ENCODE measurements around the gene BZW2. TPM values are rescaled to one million over a fixed set of nuclear protein-coding genes. Genes with fewer than 3 reads are reported as not detected.

BZW2 gene
- total RNA-seq, 4 donors from 2014 or later, result 16.1 to 135 (median 70.9) TPM

GRCh38 chr7:16741676-16742075 is 95.7 kb downstream of the BZW2 start:
- in situ Hi-C loops (cut with MboI; ENCODE audit: low pct_ligation_motif_present in 1 of 4, low pct_unique_long_range_greater_than_20kb in 1 of 4, low sequenced_read_pairs in 3 of 4), result no loop called here
- 86 to 92% methylated on average over 1 of the region's 1 CpG for WGBS, 2 donors (ENCODE audit: low coverage in 1 of 2)
- H3K27ac ChIP-seq, result no peak overlapping the region

DNA sequence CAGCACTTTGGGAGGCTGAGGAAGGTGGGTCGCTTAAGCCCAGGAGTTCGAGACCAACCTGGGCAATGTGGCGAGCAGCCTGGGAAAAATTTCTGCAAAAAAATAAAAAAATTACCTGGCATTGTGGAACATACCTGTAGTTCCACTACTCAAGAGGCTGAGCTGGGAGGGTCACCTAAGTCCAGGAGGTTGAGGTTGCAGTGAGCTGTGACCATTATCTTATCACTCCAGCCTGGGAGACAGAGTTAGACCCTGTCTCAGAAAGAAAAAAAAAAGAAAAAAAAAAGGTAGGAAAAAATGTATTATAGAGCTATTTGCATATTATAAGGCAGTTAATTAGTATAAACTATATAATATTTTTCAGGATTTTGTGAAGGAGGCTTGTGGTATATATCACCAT is 96.6 kb downstream of the BZW2 start:
- H3K36me3 ChIP-seq, result no peaks in the 10 kb centered on the region
- in situ Hi-C loops (cut with MboI; ENCODE audit: low pct_ligation_motif_present in 1 of 4, low pct_unique_long_range_greater_than_20kb in 1 of 4, low sequenced_read_pairs in 3 of 4) (no loop called here), intact Hi-C loops (cut with DNase I; ENCODE audit: low total_unique reads) (no loop called here)
- peaks cover 3 to 21% (median 12%) of the 10 kb centered on the region in 4 donors for H3K4me1 ChIP-seq
- no peak for TF ChIP-seq POLR2A (IDR thresholded peaks at IDR 0.05)
- no peak for TF ChIP-seq EP300 (IDR thresholded peaks at IDR 0.05; ENCODE audit: low read depth)
- TF ChIP-seq, protein P1, sequence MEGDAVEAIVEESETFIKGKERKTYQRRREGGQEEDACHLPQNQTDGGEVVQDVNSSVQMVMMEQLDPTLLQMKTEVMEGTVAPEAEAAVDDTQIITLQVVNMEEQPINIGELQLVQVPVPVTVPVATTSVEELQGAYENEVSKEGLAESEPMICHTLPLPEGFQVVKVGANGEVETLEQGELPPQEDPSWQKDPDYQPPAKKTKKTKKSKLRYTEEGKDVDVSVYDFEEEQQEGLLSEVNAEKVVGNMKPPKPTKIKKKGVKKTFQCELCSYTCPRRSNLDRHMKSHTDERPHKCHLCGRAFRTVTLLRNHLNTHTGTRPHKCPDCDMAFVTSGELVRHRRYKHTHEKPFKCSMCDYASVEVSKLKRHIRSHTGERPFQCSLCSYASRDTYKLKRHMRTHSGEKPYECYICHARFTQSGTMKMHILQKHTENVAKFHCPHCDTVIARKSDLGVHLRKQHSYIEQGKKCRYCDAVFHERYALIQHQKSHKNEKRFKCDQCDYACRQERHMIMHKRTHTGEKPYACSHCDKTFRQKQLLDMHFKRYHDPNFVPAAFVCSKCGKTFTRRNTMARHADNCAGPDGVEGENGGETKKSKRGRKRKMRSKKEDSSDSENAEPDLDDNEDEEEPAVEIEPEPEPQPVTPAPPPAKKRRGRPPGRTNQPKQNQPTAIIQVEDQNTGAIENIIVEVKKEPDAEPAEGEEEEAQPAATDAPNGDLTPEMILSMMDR (IDR thresholded peaks at IDR 0.05), result no peak
- TF ChIP-seq POLR2AphosphoS5 (IDR thresholded peaks at IDR 0.05), result no peak
- H3K27ac ChIP-seq, result no peak overlapping the region
- no peaks in the 10 kb centered on the region for H3K9me3 ChIP-seq
- H3K4me3 ChIP-seq, result no peak overlapping the region
- WGBS, 2 donors (ENCODE audit: low coverage in 1 of 2), result 66 to 90% methylated on average over 3 of the region's 3 CpGs
- no peaks in the 10 kb centered on the region for H3K27me3 ChIP-seq
- no peak for DNase-seq

More at GRCh38 chr7:16741676-16742075, 95.7 kb downstream of the BZW2 start:
- H3K4me1 ChIP-seq, result peaks cover 3 to 21% (median 12%) of the 10 kb centered on the region in 4 donors
- no peaks in the 10 kb centered on the region for H3K9me3 ChIP-seq
- no peaks in the 10 kb centered on the region for H3K27me3 ChIP-seq
- no peak overlapping the region for H3K4me3 ChIP-seq
- intact Hi-C loops (cut with DNase I; ENCODE audit: low total_unique reads), result no loop called here
- no peaks in the 10 kb centered on the region for H3K36me3 ChIP-seq
- TF ChIP-seq EP300 (IDR thresholded peaks at IDR 0.05; ENCODE audit: low read depth) (no peak), POLR2AphosphoS5 (IDR thresholded peaks at IDR 0.05) (no peak), POLR2A (IDR thresholded peaks at IDR 0.05) (no peak)
- TF ChIP-seq, protein P1 (IDR thresholded peaks at IDR 0.05), result no peak
- no peak for DNase-seq

DNA sequence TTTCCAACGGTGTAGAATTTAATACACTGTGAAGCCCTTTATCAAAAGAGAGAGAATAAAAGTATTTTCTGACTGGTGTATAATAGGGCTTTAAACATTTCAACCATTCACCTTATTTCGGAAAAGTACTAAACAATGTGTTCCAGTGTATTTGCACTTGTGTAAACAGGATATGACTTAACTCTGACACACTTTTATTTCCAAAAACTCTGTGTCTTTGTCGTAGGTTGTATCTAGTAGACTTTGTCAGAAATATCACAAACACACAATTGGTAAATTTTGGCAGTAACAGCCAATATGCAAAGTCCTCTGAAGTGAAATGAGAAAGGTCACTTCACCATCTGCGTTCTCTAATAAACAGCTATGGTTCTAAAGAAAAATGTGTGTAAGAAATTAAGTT is 97.3 kb downstream of the BZW2 start:
- H3K27ac ChIP-seq, result no peak overlapping the region
- no peak overlapping the region for H3K4me3 ChIP-seq
- no peaks in the 10 kb centered on the region for H3K36me3 ChIP-seq
- TF ChIP-seq, protein P1 (IDR thresholded peaks at IDR 0.05), result no peak
- TF ChIP-seq EP300 (IDR thresholded peaks at IDR 0.05; ENCODE audit: low read depth) (no peak), POLR2A (IDR thresholded peaks at IDR 0.05) (no peak), POLR2AphosphoS5 (IDR thresholded peaks at IDR 0.05) (no peak)
- no peaks in the 10 kb centered on the region for H3K9me3 ChIP-seq
- WGBS, 2 donors (ENCODE audit: low coverage in 1 of 2), result 44 to 47% methylated on average over 4 of the region's 4 CpGs
- in situ Hi-C loops (cut with MboI; ENCODE audit: low pct_ligation_motif_present in 1 of 4, low pct_unique_long_range_greater_than_20kb in 1 of 4, low sequenced_read_pairs in 3 of 4), result no loop called here
- H3K4me1 ChIP-seq, result peaks cover 3 to 21% (median 12%) of the 10 kb centered on the region in 4 donors
- H3K27me3 ChIP-seq, result no peaks in the 10 kb centered on the region
- intact Hi-C loops (cut with DNase I; ENCODE audit: low total_unique reads), result no loop called here
- DNase-seq, result no peak

DNA sequence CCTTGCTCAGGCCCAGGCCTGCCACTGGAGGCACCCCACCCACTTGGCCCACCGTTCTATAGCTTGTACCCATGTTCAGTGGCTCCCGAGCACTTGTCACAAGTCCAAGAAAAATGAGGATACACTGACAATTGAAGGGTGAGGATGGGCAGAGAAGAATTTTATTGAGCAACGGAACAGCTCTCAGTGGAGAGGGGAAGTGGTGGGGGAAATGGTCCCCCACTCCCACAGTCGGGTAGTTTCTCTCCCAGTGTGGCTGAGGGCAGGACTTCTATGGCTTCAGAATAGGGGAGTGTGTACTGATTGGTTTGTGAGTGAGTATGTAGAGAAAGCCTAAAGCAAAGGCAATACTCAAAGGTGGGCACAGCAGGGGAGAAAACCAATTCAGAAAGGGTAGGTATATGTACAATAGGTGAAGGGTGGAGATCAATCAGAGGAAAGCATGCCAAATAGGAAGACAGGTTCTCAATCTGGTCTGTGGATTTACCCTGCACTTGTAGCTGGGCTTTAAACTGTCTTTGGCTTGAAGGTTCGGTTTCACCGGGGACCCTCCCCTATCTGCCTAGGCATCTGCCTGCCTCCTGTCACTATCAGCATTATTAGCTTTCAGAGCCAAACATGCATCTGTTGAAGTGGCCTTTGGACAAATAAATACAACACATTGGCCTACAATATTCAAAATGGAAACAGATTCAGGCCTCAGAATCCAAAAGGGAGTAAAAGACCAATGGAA is 98.7 kb downstream of the BZW2 start:
- intact Hi-C loops (cut with DNase I; ENCODE audit: low total_unique reads), result no loop called here

More for the DNA sequence above, 98.7 kb downstream of the BZW2 start:
- no peak overlapping the region for H3K4me3 ChIP-seq
- WGBS, 2 donors (ENCODE audit: low coverage in 1 of 2), result 72 to 83% methylated on average over 2 to 6 of the region's 6 CpGs
- no peaks in the 10 kb centered on the region for H3K27me3 ChIP-seq
- TF ChIP-seq EP300 (IDR thresholded peaks at IDR 0.05; ENCODE audit: low read depth) (no peak), POLR2A (IDR thresholded peaks at IDR 0.05) (no peak), POLR2AphosphoS5 (IDR thresholded peaks at IDR 0.05) (no peak)
- TF ChIP-seq, protein P1 (IDR thresholded peaks at IDR 0.05), result no peak
- H3K36me3 ChIP-seq, result no peaks in the 10 kb centered on the region
- no peaks in the 10 kb centered on the region for H3K9me3 ChIP-seq
- H3K27ac ChIP-seq, result no peak overlapping the region
- DNase-seq, result no peak
- in situ Hi-C loops (cut with MboI; ENCODE audit: low pct_ligation_motif_present in 1 of 4, low pct_unique_long_range_greater_than_20kb in 1 of 4, low sequenced_read_pairs in 3 of 4), result no loop called here
- peaks cover 3 to 20% (median 12%) of the 10 kb centered on the region in 4 donors for H3K4me1 ChIP-seq

Data from transverse colon (tissue), 4 donors.